DLD1 (cell line): ENCODE data around the gene TRANK1.
"Not testable (repeated sequence)": the region's sequence is repeated elsewhere in the genome, so short reads cannot be mapped to it uniquely, and the experiment has no call there.

Experiments used
- in situ Hi-C: cut with HindIII; loops from 2 replicates; pipeline ENCODE4 v1.10.0; 2017; ENCODE audit warnings: low sequenced_read_pairs

The TRANK1 gene

GRCh38 chr3:36944641-36945270, at the start of gene TRANK1:
TSS of gene TRANK1 (minus strand) at chr3:36945054. CDS start at chr3:36944809, 245 bp downstream.
- in situ Hi-C loops, result no loop called here

GRCh38 chr3:36993326-36994283, 48.8 kb upstream of the TRANK1 start, which contains the start of gene MLH1:
TSS of gene MLH1 (plus strand) at chr3:36993518. CDS start at chr3:36993548, 30 bp downstream.
- in situ Hi-C loops, result no loop called here

- in situ Hi-C loops, result no loop called here
These were observed 48.0 kb upstream of the TRANK1 start, which contains the start of gene EPM2AIP1 for GRCh38 chr3:36992806-36993325. TSS of gene EPM2AIP1 (minus strand) at chr3:36993131. CDS start at chr3:36993077, 54 bp downstream.

GRCh38 chr3:36991923-36992805, 47.3 kb upstream of the TRANK1 start:
- in situ Hi-C loops, result no loop called here

- in situ Hi-C loops, result no loop called here
These were observed 46.3 kb upstream of the TRANK1 start for GRCh38 chr3:36991147-36991546.

- in situ Hi-C loops, result no loop called here
These were observed 44.7 kb upstream of the TRANK1 start for GRCh38 chr3:36989568-36989967.

GRCh38 chr3:36989005-36989404, 44.2 kb upstream of the TRANK1 start:
- in situ Hi-C loops, result no loop called here

- in situ Hi-C loops, result no loop called here
These were observed 43.5 kb upstream of the TRANK1 start for GRCh38 chr3:36988356-36988755.

GRCh38 chr3:36981006-36981405, 36.2 kb upstream of the TRANK1 start:
- in situ Hi-C loops, result no loop called here

GRCh38 chr3:36973139-36973538, 28.3 kb upstream of the TRANK1 start:
- in situ Hi-C loops, result no loop called here

- in situ Hi-C loops, result no loop called here
These were observed 27.3 kb upstream of the TRANK1 start for GRCh38 chr3:36972163-36972562.

GRCh38 chr3:36969540-36970432, 24.9 kb upstream of the TRANK1 start:
- in situ Hi-C loops, result no loop called here

- in situ Hi-C loops, result no loop called here
These were observed 24.2 kb upstream of the TRANK1 start for GRCh38 chr3:36969085-36969484.

GRCh38 chr3:36965440-36965839, 20.6 kb upstream of the TRANK1 start:
- in situ Hi-C loops, result no loop called here

- in situ Hi-C loops, result no loop called here
These were observed 20.0 kb upstream of the TRANK1 start for GRCh38 chr3:36964817-36965216.

GRCh38 chr3:36964331-36964730, 19.5 kb upstream of the TRANK1 start:
- in situ Hi-C loops, result no loop called here

- in situ Hi-C loops, result not testable (repeated sequence)
These were observed 18.2 kb upstream of the TRANK1 start for GRCh38 chr3:36963008-36963407.

GRCh38 chr3:36960502-36960901, 15.6 kb upstream of the TRANK1 start:
- in situ Hi-C loops, result no loop called here

- in situ Hi-C loops, result no loop called here
These were observed 15.0 kb upstream of the TRANK1 start for GRCh38 chr3:36959821-36960220.
